Keratinocyte (primary cell): Measurements from ENCODE around the gene AOX1. TPM values are rescaled to one million over a fixed set of nuclear protein-coding genes. Genes with fewer than 3 reads are reported as not detected.
A peak's percentile ranks its signal among the peaks of the same experiment; 100 is the strongest.
"Not testable (repeated sequence)": the region's sequence is repeated elsewhere in the genome, so short reads cannot be mapped to it uniquely, and the experiment has no call there.

ENCODE experiments used
- DNase-seq: peaks from one replicate; pipeline ENCODE4 v3.0.0-alpha.2; 2011; ENCODE audit warnings: low read depth, missing footprints, low spot score
- FAIRE-seq: peaks from 2 replicates; lab custom pipeline; 2011; peaks lifted over from hg19 to GRCh38; lab: Jason Lieb, UNC
- H2AFZ ChIP-seq: 2 replicates; pipeline ENCODE4 v1.6.0; 2012; ENCODE audit warnings: low read length, control low read depth, inconsistent platforms; ENCODE audit not compliant: control insufficient read depth
- H3K27ac ChIP-seq: 2 replicates; pipeline ENCODE4 v1.5.1; 2011; ENCODE audit warnings: low read length; ENCODE audit not compliant: control insufficient read depth, insufficient read depth
- H3K27me3 ChIP-seq: 3 replicates; pipeline ENCODE4 v1.6.0; 2011; ENCODE audit warnings: low read length; ENCODE audit not compliant: control insufficient read depth, insufficient read depth; ENCODE audit errors: extremely low read depth
- H3K36me3 ChIP-seq, 2 experiments: 2 replicates in 1 of 2; 3 replicates in 1 of 2; pipeline ENCODE4 v1.5.1; 2011; ENCODE audit warnings: low read length in 2 of 2, mild to moderate bottlenecking in 1 of 2; ENCODE audit not compliant: control insufficient read depth in 2 of 2, insufficient read depth in 2 of 2; ENCODE audit errors: extremely low read depth in 1 of 2
- H3K4me1 ChIP-seq: 3 replicates; pipeline ENCODE4 v1.5.1; 2011; ENCODE audit warnings: low read length; ENCODE audit not compliant: control insufficient read depth, insufficient read depth; ENCODE audit errors: extremely low read depth
- H3K4me2 ChIP-seq: 3 replicates; pipeline ENCODE4 v1.6.0; 2011; ENCODE audit warnings: low read depth, low read length; ENCODE audit not compliant: control insufficient read depth, insufficient read depth; ENCODE audit errors: extremely low read depth
- H3K4me3 ChIP-seq, 3 experiments: fragments of 200-600 bp in 1 of 3; sonication (generic) in 1 of 3; 2 replicates in 2 of 3; 3 replicates in 1 of 3; pipeline ENCODE4 v1.5.1; 2011 to 2016; ENCODE audit warnings: low read length in 3 of 3, mild to moderate bottlenecking in 3 of 3, control low read depth in 2 of 3, inconsistent platforms in 1 of 3, low read depth in 1 of 3, mixed read lengths in 1 of 3, mixed run types in 1 of 3, moderate library complexity in 1 of 3; ENCODE audit not compliant: control insufficient read depth in 2 of 3, insufficient read depth in 2 of 3; ENCODE audit errors: extremely low read depth in 1 of 3
- H3K79me2 ChIP-seq: 2 replicates; pipeline ENCODE4 v1.6.0; 2012; ENCODE audit warnings: low read length; ENCODE audit not compliant: control insufficient read depth, insufficient read depth
- H3K9ac ChIP-seq: 3 replicates; pipeline ENCODE4 v1.6.0; 2011; ENCODE audit warnings: low read length; ENCODE audit not compliant: control insufficient read depth, insufficient read depth; ENCODE audit errors: extremely low read depth
- H3K9me1 ChIP-seq: 3 replicates; pipeline ENCODE4 v1.6.0; 2011; ENCODE audit warnings: low read length; ENCODE audit not compliant: control insufficient read depth, insufficient read depth; ENCODE audit errors: extremely low read depth
- H3K9me3 ChIP-seq: 2 replicates; pipeline ENCODE4 v1.5.1; 2012; ENCODE audit warnings: low read depth, low read length; ENCODE audit not compliant: control insufficient read depth
- H4K20me1 ChIP-seq: 3 replicates; pipeline ENCODE4 v1.6.0; 2011; ENCODE audit warnings: low read length; ENCODE audit not compliant: control insufficient read depth, insufficient read depth; ENCODE audit errors: extremely low read depth
- EZH2 ChIP-seq: IDR thresholded peaks from one replicate; pipeline ENCODE4 v1.6.1; 2012; ENCODE audit warnings: inconsistent platforms, mild to moderate bottlenecking, low read length, moderate library complexity
- dilution Hi-C: fragments of 300-500 bp; cut with MboI; formaldehyde crosslinking; loops from one replicate; pipeline ENCODE4 v1.7.0; 2020; ENCODE audit warnings: low sequenced_read_pairs; ENCODE audit not compliant: extremely low pct_ligation_motif_present
- polyA plus RNA-seq, 5 experiments: library from polyadenylated mRNA; depleted of rRNA in 3 of 5; stranded (reverse) in 3 of 5; stranded (forward) in 1 of 5; unstranded in 1 of 5; fragments of >200 nt; gene quantifications; 1 replicate in 1 of 5; 2 replicates in 3 of 5; 3 replicates in 1 of 5; pipeline versions ENCODE4 v1.2.1 to v1.2.3, GENCODE V29; 2011 to 2012; ENCODE audit warnings: missing spikeins in 2 of 5, low read depth in 1 of 5, low replicate concordance in 1 of 5
- TF ChIP-seq, protein P1 (sequence below), 3 experiments: IDR thresholded peaks in 1 of 3; conservative IDR thresholded peaks in 1 of 3; optimal IDR thresholded peaks in 1 of 3; 2 replicates in 2 of 3; 3 replicates in 1 of 3; pipeline versions ENCODE3 to v1.5.1; 2011; ENCODE audit warnings: low read length in 3 of 3, mild to moderate bottlenecking in 3 of 3, moderate library complexity in 2 of 3, control low read depth in 1 of 3, inconsistent platforms in 1 of 3; ENCODE audit not compliant: insufficient read depth in 2 of 3; ENCODE audit errors: extremely low read depth in 1 of 3

The AOX1 gene
- polyA plus RNA-seq, 1 donor (not counting 4 experiments of a cell fraction or from before 2014, with no cell fraction given): 12.2 TPM

DNA sequence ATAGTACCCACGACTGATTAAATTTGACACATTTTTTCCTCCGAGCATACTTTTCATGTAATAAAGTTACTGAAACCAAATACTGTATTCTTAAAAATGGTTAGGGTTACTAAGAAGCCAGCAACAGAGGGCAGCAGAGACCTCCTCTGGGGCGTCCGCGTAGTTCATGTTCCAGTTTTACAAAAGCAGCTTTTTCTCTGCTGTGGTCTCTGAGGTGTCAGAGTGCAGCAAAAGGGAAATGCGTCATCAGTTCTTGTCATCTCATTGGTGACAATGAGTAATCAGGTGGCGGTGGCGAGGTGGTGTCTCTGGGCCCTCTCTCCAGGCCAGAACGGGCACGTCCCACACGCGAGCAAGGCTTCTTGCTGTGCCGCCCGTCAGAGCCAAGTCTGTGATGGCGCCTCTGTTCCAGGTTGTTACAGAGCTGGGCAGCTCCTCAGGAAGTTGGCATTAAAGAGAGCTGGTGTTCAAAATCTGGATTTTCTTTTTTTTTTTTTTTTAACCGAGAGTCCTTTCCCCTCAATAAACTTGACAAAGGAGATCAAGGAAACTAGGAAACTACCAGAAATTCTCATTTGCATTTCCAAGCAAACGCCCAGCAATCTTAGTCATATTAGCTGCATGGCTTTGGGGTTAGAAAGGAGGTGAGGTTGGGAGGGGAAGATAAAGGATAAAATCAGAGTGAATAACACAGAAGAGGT is 127.3 kb downstream of the AOX1 start:
- dilution Hi-C loops: no loop called here
- FAIRE-seq: peak; percentile 85

GRCh38 chr2:200713704-200714064 is 127.9 kb downstream of the AOX1 start:
- no peak overlapping the region for H3K4me3 ChIP-seq
- TF ChIP-seq, protein P1, sequence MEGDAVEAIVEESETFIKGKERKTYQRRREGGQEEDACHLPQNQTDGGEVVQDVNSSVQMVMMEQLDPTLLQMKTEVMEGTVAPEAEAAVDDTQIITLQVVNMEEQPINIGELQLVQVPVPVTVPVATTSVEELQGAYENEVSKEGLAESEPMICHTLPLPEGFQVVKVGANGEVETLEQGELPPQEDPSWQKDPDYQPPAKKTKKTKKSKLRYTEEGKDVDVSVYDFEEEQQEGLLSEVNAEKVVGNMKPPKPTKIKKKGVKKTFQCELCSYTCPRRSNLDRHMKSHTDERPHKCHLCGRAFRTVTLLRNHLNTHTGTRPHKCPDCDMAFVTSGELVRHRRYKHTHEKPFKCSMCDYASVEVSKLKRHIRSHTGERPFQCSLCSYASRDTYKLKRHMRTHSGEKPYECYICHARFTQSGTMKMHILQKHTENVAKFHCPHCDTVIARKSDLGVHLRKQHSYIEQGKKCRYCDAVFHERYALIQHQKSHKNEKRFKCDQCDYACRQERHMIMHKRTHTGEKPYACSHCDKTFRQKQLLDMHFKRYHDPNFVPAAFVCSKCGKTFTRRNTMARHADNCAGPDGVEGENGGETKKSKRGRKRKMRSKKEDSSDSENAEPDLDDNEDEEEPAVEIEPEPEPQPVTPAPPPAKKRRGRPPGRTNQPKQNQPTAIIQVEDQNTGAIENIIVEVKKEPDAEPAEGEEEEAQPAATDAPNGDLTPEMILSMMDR (optimal IDR thresholded peaks at IDR 0.05 in 1 of 3, IDR thresholded peaks at IDR 0.05 in 1 of 3, conservative IDR thresholded peaks at IDR 0.05 in 1 of 3; ENCODE audit: extremely low read depth in 1 of 3, insufficient read depth in 2 of 3, low read length in 3 of 3): no peak
- TF ChIP-seq EZH2: no peak
- FAIRE-seq (no peak), DNase-seq (no peak)
- H3K79me2 ChIP-seq: no peaks in the 10 kb centered on the region
- no peaks in the 10 kb centered on the region for H3K9me3 ChIP-seq
- H3K4me2 ChIP-seq: peak overlapping the region; percentile 63
- H3K4me1 ChIP-seq: peaks cover 9% of the 10 kb centered on the region
- H2AFZ ChIP-seq: peak overlapping the region; percentile 70
- H4K20me1 ChIP-seq: no peaks in the 10 kb centered on the region
- no peaks in the 10 kb centered on the region for H3K9me1 ChIP-seq
- peak overlapping the region; percentile 37 for H3K27ac ChIP-seq
- H3K36me3 ChIP-seq: no peaks in the 10 kb centered on the region
- peak overlapping the region; percentile 28 for H3K9ac ChIP-seq
- dilution Hi-C loops: no loop called here
- H3K27me3 ChIP-seq: no peaks in the 10 kb centered on the region

More for the DNA sequence above, 127.3 kb downstream of the AOX1 start:
- DNase-seq: peak; percentile 56
- Histone ChIP-seq H3K4me3 (peak overlapping the region in 2 of 3 experiments; percentile 19 to 41), H3K9ac (peak overlapping the region; percentile 28), H3K9me3 (no peaks in the 10 kb centered on the region), H2AFZ (peak overlapping the region; percentile 70), H3K4me1 (peaks cover 9% of the 10 kb centered on the region), H3K36me3 (no peaks in the 10 kb centered on the region), H3K27ac (peak overlapping the region; percentile 37), H3K27me3 (no peaks in the 10 kb centered on the region), H3K9me1 (no peaks in the 10 kb centered on the region), H3K4me2 (peak overlapping the region; percentile 63), H4K20me1 (no peaks in the 10 kb centered on the region), H3K79me2 (no peaks in the 10 kb centered on the region)
- no peak for TF ChIP-seq EZH2
- TF ChIP-seq, protein P1 (optimal IDR thresholded peaks at IDR 0.05 in 1 of 3, IDR thresholded peaks at IDR 0.05 in 1 of 3, conservative IDR thresholded peaks at IDR 0.05 in 1 of 3; ENCODE audit: extremely low read depth in 1 of 3, insufficient read depth in 2 of 3, low read length in 3 of 3): peak; percentile 73 to 86 (median 82)

- H3K27ac ChIP-seq, dilution Hi-C loops, DNase-seq, H4K20me1 ChIP-seq, H3K9me3 ChIP-seq, H3K9me1 ChIP-seq, H3K36me3 ChIP-seq, H3K27me3 ChIP-seq, H3K4me2 ChIP-seq, FAIRE-seq, H3K79me2 ChIP-seq, H3K9ac ChIP-seq, H3K4me3 ChIP-seq, H2AFZ ChIP-seq, H3K4me1 ChIP-seq: not testable (repeated sequence)
These were observed 129.2 kb downstream of the AOX1 start for GRCh38 chr2:200715014-200715413.
